H1 (cell line): ENCODE data around the gene TDRD1. TPM values are rescaled to one million over a fixed set of nuclear protein-coding genes. Genes with fewer than 3 reads are reported as not detected.

Experiments used
- CHD2 ChIP-seq: IDR thresholded peaks from 2 replicates; pipeline ENCODE4 v1.6.1; 2012; ENCODE audit warnings: low read length, improper control_type of control experiment
- polyA plus RNA-seq, 7 experiments: library from polyadenylated mRNA; depleted of rRNA in 3 of 7; stranded (reverse) in 5 of 7; unstranded in 2 of 7; fragments of >200 nt in 5 of 7; fragments of 200-250 nt in 2 of 7; gene quantifications; 1 replicate in 5 of 7; 2 replicates in 1 of 7; 4 replicates in 1 of 7; pipeline versions ENCODE4 v1.2.1 to v1.2.3, GENCODE V29; 2011 to 2013; ENCODE audit warnings: missing spikeins in 2 of 7, mixed read lengths in 2 of 7
- total RNA-seq: library from RNA; stranded (reverse); fragmentation: NEBNext Ultra II Directional; extraction: Animal tissue kit (Norgen Biotek cat#: 25700); gene quantifications from 2 replicates; pipeline ENCODE4 v1.2.1, GENCODE V29; 2021

Gene TDRD1
- total and polyA plus RNA-seq, 2 of the 8 experiments (the other 6 are each of a cell fraction or from before 2014, with no cell fraction given): 0.02 to 0.71 TPM

DNA sequence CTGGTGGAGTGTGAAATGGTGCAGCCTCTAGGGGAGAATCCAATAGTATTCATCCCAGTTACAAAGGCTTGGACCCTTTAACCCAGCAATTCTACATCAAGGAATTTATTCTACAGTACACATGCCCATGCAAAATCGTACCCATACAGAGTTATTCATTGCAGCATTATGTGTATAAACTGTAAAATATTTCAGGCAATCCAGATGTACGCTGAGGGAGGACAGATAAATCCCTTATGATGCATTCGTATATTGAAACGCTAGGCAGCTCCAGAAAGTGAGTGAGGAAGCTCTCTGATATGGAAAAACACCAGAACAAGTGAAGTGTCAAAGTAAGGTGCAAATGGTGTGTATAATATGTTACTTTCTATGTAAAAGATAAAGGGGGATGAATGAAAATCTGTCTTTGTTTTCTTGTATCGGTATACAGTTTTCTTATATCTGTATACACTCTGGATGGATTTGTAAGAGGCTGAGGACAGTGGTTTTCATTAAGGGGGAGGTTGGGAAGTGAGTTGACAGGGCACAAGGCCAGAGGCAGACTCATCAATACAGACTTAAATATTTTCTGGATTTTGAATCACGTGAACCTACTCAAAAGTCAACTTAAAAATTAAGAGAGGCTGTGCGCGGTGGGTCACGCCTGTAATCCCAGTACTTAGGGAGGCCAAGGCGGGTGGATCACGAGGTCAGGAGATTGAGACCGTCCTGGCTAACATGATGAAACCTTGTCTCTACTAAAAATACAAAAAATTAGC is 77.0 kb downstream of the TDRD1 start (continued):
- no peak for TF ChIP-seq CHD2
